ENCODE data around the gene ZNF366. TPM values are rescaled to one million over a fixed set of nuclear protein-coding genes. Genes with fewer than 3 reads are reported as not detected.

The ZNF366 gene
- polyA plus RNA-seq, 3 donors from 2014 or later: 0.09 to 0.62 TPM; not detected in 1

- Mint-ChIP-seq H3K9me3 (no peaks in the 10 kb centered on the region), H3K27me3 (ENCODE audit: low read depth in 3 of 3) (peaks cover 0 to 10% (median 2%) of the 10 kb centered on the region in 3 donors)
Observed at GRCh38 chr5:72474516-72474915, 32.7 kb downstream of the ZNF366 start.

GRCh38 chr5:72474046-72474500 is 33.1 kb downstream of the ZNF366 start:
- DNase-seq: no peak
- Mint-ChIP-seq H3K4me1 (no peaks in the 10 kb centered on the region), H3K9me3 (no peaks in the 10 kb centered on the region), H3K36me3 (no peaks in the 10 kb centered on the region), H3K27ac (no peak overlapping the region), H3K4me3 (no peak overlapping the region), H3K27me3 (ENCODE audit: low read depth in 3 of 3) (peaks cover 0 to 10% (median 2%) of the 10 kb centered on the region in 3 donors)

More at GRCh38 chr5:72474516-72474915, 32.7 kb downstream of the ZNF366 start:
- Mint-ChIP-seq H3K4me1 (no peaks in the 10 kb centered on the region), H3K36me3 (no peaks in the 10 kb centered on the region), H3K27ac (no peak overlapping the region), H3K4me3 (no peak overlapping the region)
- no peak for DNase-seq

GRCh38 chr5:72472666-72473422 is 34.4 kb downstream of the ZNF366 start:
- Mint-ChIP-seq H3K4me3 (no peak overlapping the region), H3K4me1 (no peaks in the 10 kb centered on the region), H3K27me3 (ENCODE audit: low read depth in 3 of 3) (peaks cover 0 to 12% (median 2%) of the 10 kb centered on the region in 3 donors), H3K27ac (no peak overlapping the region), H3K36me3 (no peaks in the 10 kb centered on the region), H3K9me3 (no peaks in the 10 kb centered on the region)
- no peak for DNase-seq

- Mint-ChIP-seq H3K36me3 (no peaks in the 10 kb centered on the region), H3K27ac (no peak overlapping the region), H3K4me3 (no peak overlapping the region), H3K4me1 (no peaks in the 10 kb centered on the region), H3K9me3 (no peaks in the 10 kb centered on the region), H3K27me3 (ENCODE audit: low read depth in 3 of 3) (peaks cover 0 to 11% (median 2%) of the 10 kb centered on the region in 3 donors)
- DNase-seq: no peak
Observed at GRCh38 chr5:72472031-72472430, 35.2 kb downstream of the ZNF366 start.

GRCh38 chr5:72470826-72471225 is 36.4 kb downstream of the ZNF366 start:
- no peaks in the 10 kb centered on the region for H3K4me1 Mint-ChIP-seq
- no peak overlapping the region for H3K4me3 Mint-ChIP-seq
- no peaks in the 10 kb centered on the region for H3K9me3 Mint-ChIP-seq
- peaks cover 0 to 5% (median 2%) of the 10 kb centered on the region in 3 donors for H3K27me3 Mint-ChIP-seq (ENCODE audit: low read depth in 3 of 3)
- no peak overlapping the region for H3K27ac Mint-ChIP-seq
- no peaks in the 10 kb centered on the region for H3K36me3 Mint-ChIP-seq
- DNase-seq: no peak

GRCh38 chr5:72468606-72469005 is 38.6 kb downstream of the ZNF366 start:
- Mint-ChIP-seq H3K4me3 (no peak overlapping the region), H3K27me3 (ENCODE audit: low read depth in 3 of 3) (peaks cover 2 to 4% (median 2%) of the 10 kb centered on the region in 3 donors)

GRCh38 chr5:72468024-72468423 is 39.2 kb downstream of the ZNF366 start:
- peaks cover 2 to 4% (median 2%) of the 10 kb centered on the region in 3 donors for H3K27me3 Mint-ChIP-seq (ENCODE audit: low read depth in 3 of 3)
- no peaks in the 10 kb centered on the region for H3K36me3 Mint-ChIP-seq
- H3K4me3 Mint-ChIP-seq: no peak overlapping the region
- no peaks in the 10 kb centered on the region for H3K4me1 Mint-ChIP-seq
- no peak for DNase-seq
- peaks cover 0 to 2% (median 0%) of the 10 kb centered on the region in 6 donors for H3K9me3 Mint-ChIP-seq
- no peak overlapping the region for H3K27ac Mint-ChIP-seq

More at GRCh38 chr5:72468606-72469005, 38.6 kb downstream of the ZNF366 start:
- Mint-ChIP-seq H3K27ac (no peak overlapping the region), H3K9me3 (peaks cover 0 to 2% (median 0%) of the 10 kb centered on the region in 6 donors), H3K36me3 (no peaks in the 10 kb centered on the region), H3K4me1 (no peaks in the 10 kb centered on the region)
- no peak for DNase-seq

- Mint-ChIP-seq H3K27ac (no peak overlapping the region), H3K4me3 (no peak overlapping the region), H3K4me1 (no peaks in the 10 kb centered on the region), H3K27me3 (ENCODE audit: low read depth in 3 of 3) (peaks cover 0 to 4% (median 2%) of the 10 kb centered on the region in 3 donors), H3K36me3 (no peaks in the 10 kb centered on the region), H3K9me3 (peaks cover 0 to 2% (median 0%) of the 10 kb centered on the region in 6 donors)
- DNase-seq: no peak
Observed at GRCh38 chr5:72467461-72467860, 39.7 kb downstream of the ZNF366 start.

GRCh38 chr5:72465601-72466563 is 41.3 kb downstream of the ZNF366 start:
- no peak for DNase-seq
- Mint-ChIP-seq H3K4me3 (no peak overlapping the region), H3K36me3 (no peaks in the 10 kb centered on the region), H3K27ac (no peak overlapping the region), H3K9me3 (peaks cover 0 to 2% (median 0%) of the 10 kb centered on the region in 6 donors), H3K4me1 (no peaks in the 10 kb centered on the region), H3K27me3 (ENCODE audit: low read depth in 3 of 3) (peaks cover 0 to 4% (median 2%) of the 10 kb centered on the region in 3 donors)

GRCh38 chr5:72465066-72465465 is 42.1 kb downstream of the ZNF366 start:
- no peak overlapping the region for H3K4me3 Mint-ChIP-seq
- no peaks in the 10 kb centered on the region for H3K36me3 Mint-ChIP-seq
- peaks cover 0 to 2% (median 0%) of the 10 kb centered on the region in 6 donors for H3K9me3 Mint-ChIP-seq
- no peak overlapping the region for H3K27ac Mint-ChIP-seq
- DNase-seq: no peak
- H3K27me3 Mint-ChIP-seq (ENCODE audit: low read depth in 3 of 3): peaks cover 0 to 4% (median 2%) of the 10 kb centered on the region in 3 donors
- H3K4me1 Mint-ChIP-seq: no peaks in the 10 kb centered on the region

- Mint-ChIP-seq H3K27ac (no peak overlapping the region), H3K4me1 (no peaks in the 10 kb centered on the region), H3K27me3 (ENCODE audit: low read depth in 3 of 3) (peaks cover under 1 to 4% (median 2%) of the 10 kb centered on the region in 3 donors), H3K4me3 (no peak overlapping the region), H3K9me3 (peaks cover 0 to 2% (median 0%) of the 10 kb centered on the region in 6 donors), H3K36me3 (no peaks in the 10 kb centered on the region)
- DNase-seq: no peak
Observed at GRCh38 chr5:72464071-72464470, 43.1 kb downstream of the ZNF366 start.

- Mint-ChIP-seq H3K4me1 (no peaks in the 10 kb centered on the region), H3K4me3 (no peak overlapping the region), H3K27ac (no peak overlapping the region), H3K36me3 (no peaks in the 10 kb centered on the region), H3K27me3 (ENCODE audit: low read depth in 3 of 3) (peaks cover 2 to 4% (median 3%) of the 10 kb centered on the region in 3 donors), H3K9me3 (peaks cover 0 to 2% (median 0%) of the 10 kb centered on the region in 6 donors)
- DNase-seq: no peak
Observed at GRCh38 chr5:72463449-72464052, 43.7 kb downstream of the ZNF366 start.

- Mint-ChIP-seq H3K4me1 (no peaks in the 10 kb centered on the region), H3K9me3 (peaks cover 0 to 2% (median 0%) of the 10 kb centered on the region in 6 donors), H3K27ac (no peak overlapping the region), H3K27me3 (ENCODE audit: low read depth in 3 of 3) (peaks cover 0 to 4% (median 3%) of the 10 kb centered on the region in 3 donors), H3K4me3 (no peak overlapping the region), H3K36me3 (no peaks in the 10 kb centered on the region)
- DNase-seq: no peak
Observed at GRCh38 chr5:72460413-72460812, 46.8 kb downstream of the ZNF366 start.
